Brain microvascular endothelial cell (primary cell): ENCODE measurements around the gene LYPD6B.

Source experiments
- DNase-seq: peaks from one replicate; pipeline ENCODE4 v3.0.0-alpha.2; 2020
- H3K27ac ChIP-seq: fragments of 250-450 bp; sonication (Bioruptor Pico); 2 replicates; pipeline ENCODE4 v1.5.1; 2020; ENCODE audit warnings: mild to moderate bottlenecking, moderate library complexity
- H3K27me3 ChIP-seq: fragments of 250-450 bp; sonication (Bioruptor Pico); replicated peaks from 2 replicates; pipeline ENCODE4 v1.5.1; 2020; ENCODE audit warnings: mild to moderate bottlenecking
- H3K36me3 ChIP-seq: fragments of 250-450 bp; sonication (Bioruptor Pico); replicated peaks from 2 replicates; pipeline ENCODE4 v1.5.1; 2020; ENCODE audit warnings: mild to moderate bottlenecking
- H3K4me3 ChIP-seq: 2 replicates; pipeline ENCODE4 v1.5.1; 2011; ENCODE audit warnings: low read depth, mild to moderate bottlenecking, control low read depth, low read length, moderate library complexity
- CTCF ChIP-seq: IDR thresholded peaks from 2 replicates; pipeline ENCODE4 v1.5.1; 2011; ENCODE audit warnings: low read depth, mild to moderate bottlenecking, moderate library complexity, low read length, control low read depth, inconsistent platforms; ENCODE audit errors: missing control alignments
- in situ Hi-C: cut with HindIII; loops from 2 replicates; pipeline ENCODE4 v1.10.0; 2017; ENCODE audit warnings: low sequenced_read_pairs, low pct_ligation_motif_present

LYPD6B gene

DNA sequence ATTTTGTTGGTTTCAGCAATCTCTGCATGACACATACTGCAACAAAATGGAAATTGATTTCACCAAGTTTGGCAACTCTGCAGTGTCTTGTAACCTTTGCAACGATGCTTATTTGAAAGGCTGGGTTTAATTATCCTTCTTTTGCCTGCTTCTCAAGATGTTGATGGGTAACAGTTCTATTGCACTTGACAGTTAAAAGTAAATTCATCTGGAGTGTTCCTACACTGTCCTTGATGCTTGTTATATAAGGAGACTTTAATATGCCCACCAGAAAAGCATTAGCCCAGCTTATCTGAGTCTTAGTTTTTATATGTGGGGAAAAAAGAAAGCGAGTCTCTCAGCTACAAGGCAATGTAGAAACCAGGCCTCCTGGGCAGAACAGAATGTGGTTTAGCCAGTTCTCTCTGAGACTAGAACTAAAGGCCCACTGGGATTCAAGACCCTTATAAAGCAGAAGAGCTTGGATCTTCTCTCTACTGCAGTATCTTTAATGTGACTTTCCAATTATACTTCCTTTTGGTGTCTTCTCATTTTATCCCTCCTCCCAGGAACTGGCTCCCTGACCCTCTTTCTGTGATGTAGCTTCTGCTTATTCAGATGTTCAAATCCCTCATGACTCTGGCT, 185.1 kb downstream of the LYPD6B start:
- in situ Hi-C loops, result no loop called here
- no peak for DNase-seq
- no peak overlapping the region for H3K27ac ChIP-seq
- H3K27me3 ChIP-seq, result no peaks in the 10 kb centered on the region
- no peak for TF ChIP-seq CTCF
- no peaks in the 10 kb centered on the region for H3K36me3 ChIP-seq
- H3K4me3 ChIP-seq, result no peak overlapping the region

DNA sequence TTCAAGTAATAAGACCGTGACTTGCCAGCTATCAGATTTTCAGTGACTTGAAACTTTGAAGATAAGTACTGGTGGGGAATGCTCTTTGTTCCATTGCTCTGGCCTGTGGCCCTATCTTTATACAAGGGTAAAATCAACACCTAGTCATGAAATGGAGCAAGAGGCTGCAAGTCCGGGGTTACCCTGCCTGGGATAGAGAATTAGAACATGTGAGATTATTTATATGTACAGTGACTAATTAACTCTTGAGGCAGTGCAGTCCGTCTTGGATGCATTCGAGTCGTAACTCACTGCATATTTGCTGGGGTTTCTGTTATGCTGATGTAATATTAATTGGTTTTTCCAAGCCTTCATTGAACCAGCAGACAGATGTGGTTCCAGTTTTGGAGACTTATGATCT, 186.0 kb downstream of the LYPD6B start:
- no peak for TF ChIP-seq CTCF
- Histone ChIP-seq H3K4me3 (no peak overlapping the region), H3K27ac (no peak overlapping the region), H3K27me3 (no peaks in the 10 kb centered on the region), H3K36me3 (no peaks in the 10 kb centered on the region)
- no peak for DNase-seq
- in situ Hi-C loops, result no loop called here

GRCh38 chr2:149225446-149225845, 186.9 kb downstream of the LYPD6B start:
- no peak for TF ChIP-seq CTCF
- DNase-seq, result no peak
- Histone ChIP-seq H3K36me3 (no peaks in the 10 kb centered on the region), H3K4me3 (no peak overlapping the region), H3K27me3 (no peaks in the 10 kb centered on the region), H3K27ac (no peak overlapping the region)
- in situ Hi-C loops, result no loop called here

GRCh38 chr2:149226790-149227189, 188.3 kb downstream of the LYPD6B start:
- TF ChIP-seq CTCF, result no peak
- no peak for DNase-seq
- Histone ChIP-seq H3K27me3 (no peaks in the 10 kb centered on the region), H3K36me3 (no peaks in the 10 kb centered on the region), H3K27ac (no peak overlapping the region), H3K4me3 (no peak overlapping the region)
- in situ Hi-C loops, result no loop called here

GRCh38 chr2:149235816-149236375, 197.4 kb downstream of the LYPD6B start:
- H3K27me3 ChIP-seq, result no peaks in the 10 kb centered on the region
- in situ Hi-C loops, result no loop called here
- H3K4me3 ChIP-seq, result no peak overlapping the region
- DNase-seq, result no peak
- no peaks in the 10 kb centered on the region for H3K36me3 ChIP-seq
- TF ChIP-seq CTCF, result no peak
- H3K27ac ChIP-seq, result no peak overlapping the region

DNA sequence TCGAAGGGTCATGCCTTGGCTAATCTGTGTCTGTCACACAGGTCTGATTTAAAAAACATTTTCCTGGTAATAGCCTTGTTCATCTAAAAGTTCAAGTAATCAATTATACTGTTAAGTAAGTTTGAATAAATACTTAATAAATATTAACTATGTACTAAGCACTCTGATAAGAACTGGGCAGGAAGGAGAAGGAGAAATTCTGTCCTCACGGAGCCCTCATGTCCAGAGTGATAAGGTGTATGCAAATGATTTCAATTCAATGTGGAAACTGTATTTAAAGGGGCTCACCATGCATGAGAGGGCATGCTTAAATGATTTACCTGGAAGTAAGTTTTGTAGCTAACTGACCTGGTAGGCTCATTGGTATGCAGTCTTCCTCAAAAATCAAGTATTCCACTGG, 197.9 kb downstream of the LYPD6B start:
- no peak for TF ChIP-seq CTCF
- DNase-seq, result no peak
- H3K27me3 ChIP-seq, result no peaks in the 10 kb centered on the region
- in situ Hi-C loops, result no loop called here
- no peaks in the 10 kb centered on the region for H3K36me3 ChIP-seq
- H3K27ac ChIP-seq, result no peak overlapping the region
- no peak overlapping the region for H3K4me3 ChIP-seq
